PC-3 (cell line): ENCODE data around the gene SLC35F3. TPM values are rescaled to one million over a fixed set of nuclear protein-coding genes. Genes with fewer than 3 reads are reported as not detected.

Experiments
- ATAC-seq: fragments of 200-7000 bp; cut with Tn5 transposase; 2 replicates; pipeline ENCODE4 v1.9.1; 2020; ENCODE audit warnings: mild to moderate bottlenecking, moderate library complexity
- BruUV-seq: library from RNA; stranded (reverse); fragments of 400-500 nt; replicated peaks from 2 replicates; lab custom pipeline; 2021; lab: Mats Ljungman, UMichigan
- CTCF ChIA-PET: fragments of 300-600 bp; sonication (Branson Sonifier 250); formaldehyde crosslinking; loops from one replicate; lab custom pipeline; 2022; ENCODE audit warnings: antibody characterized with exemption; lab: Charles Lee
- POLR2A ChIA-PET: fragments of 300-600 bp; sonication (Branson Sonifier 250); formaldehyde crosslinking; loops from one replicate; lab custom pipeline; 2022; ENCODE audit warnings: antibody characterized with exemption; ENCODE audit not compliant: unreplicated experiment; lab: Charles Lee
- DNase-seq: peaks from one replicate; pipeline ENCODE4 v3.0.0-alpha.2; 2015
- H2AFZ ChIP-seq: fragments of 300-600 bp; sonication (generic); 2 replicates; pipeline ENCODE4 v1.6.0; 2016; ENCODE audit warnings: antibody characterized with exemption, low read length
- H3F3A ChIP-seq: fragments of 300-600 bp; sonication (generic); one replicate; pipeline ENCODE4 v1.6.0; 2017; ENCODE audit warnings: antibody characterized with exemption, low read length, control low read depth, mild to moderate bottlenecking; ENCODE audit not compliant: unreplicated experiment
- H3K27ac ChIP-seq: fragments of 300-600 bp; sonication (generic); 2 replicates; pipeline ENCODE4 v1.5.1; 2016; ENCODE audit warnings: mild to moderate bottlenecking, low read length
- H3K27me3 ChIP-seq: fragments of 300-600 bp; sonication (generic); 2 replicates; pipeline ENCODE4 v1.6.1; 2016; ENCODE audit warnings: low read length, mixed read lengths
- H3K36me3 ChIP-seq: fragments of 300-600 bp; sonication (generic); 2 replicates; pipeline ENCODE4 v1.6.1; 2016; ENCODE audit warnings: low read depth, mixed run types, low read length, mixed read lengths
- H3K4me1 ChIP-seq: fragments of 300-600 bp; sonication (generic); 2 replicates; pipeline ENCODE4 v1.5.1; 2016; ENCODE audit warnings: low read length; ENCODE audit not compliant: insufficient read depth
- H3K4me2 ChIP-seq: fragments of 300-600 bp; sonication (generic); 2 replicates; pipeline ENCODE4 v1.6.0; 2016; ENCODE audit warnings: low read length
- H3K4me3 ChIP-seq: fragments of 300-600 bp; sonication (generic); 2 replicates; pipeline ENCODE4 v1.5.1; 2016; ENCODE audit warnings: mild to moderate bottlenecking, low read length, mixed read lengths
- H3K79me2 ChIP-seq: fragments of 300-600 bp; sonication (generic); 2 replicates; pipeline ENCODE4 v1.6.1; 2017; ENCODE audit warnings: low read length, mixed read lengths
- H3K9ac ChIP-seq: fragments of 300-600 bp; sonication (generic); 2 replicates; pipeline ENCODE4 v1.6.0; 2016; ENCODE audit warnings: mild to moderate bottlenecking, low read length
- H3K9me2 ChIP-seq: fragments of 300-600 bp; sonication (generic); replicated peaks from 2 replicates; pipeline ENCODE4 v1.6.1; 2016; ENCODE audit warnings: mixed run types, low read length, mixed read lengths
- H3K9me3 ChIP-seq: fragments of 300-600 bp; sonication (generic); 2 replicates; pipeline ENCODE4 v1.6.1; 2016; ENCODE audit warnings: low read length, mixed read lengths
- H4K20me1 ChIP-seq: fragments of 300-600 bp; sonication (generic); 2 replicates; pipeline ENCODE4 v1.6.1; 2016; ENCODE audit warnings: low read length, mixed read lengths
- CTCF ChIP-seq: fragments of 300-600 bp; sonication (generic); conservative IDR thresholded peaks from 2 replicates; pipeline ENCODE4 v1.5.1; 2017; ENCODE audit warnings: antibody characterized with exemption, low read depth, mild to moderate bottlenecking, low read length
- EZH2 ChIP-seq: fragments of 300-600 bp; sonication (generic); IDR thresholded peaks from one replicate; pipeline ENCODE4 v1.6.1; 2017; ENCODE audit warnings: antibody characterized with exemption, mild to moderate bottlenecking, low read length; ENCODE audit not compliant: unreplicated experiment
- EZH2phosphoT487 ChIP-seq: fragments of 300-600 bp; sonication (generic); IDR thresholded peaks from 2 replicates; pipeline ENCODE4 v1.6.1; 2018; ENCODE audit warnings: mild to moderate bottlenecking, antibody characterized with exemption, low read length, borderline replicate concordance
- intact Hi-C: fragments of 100-400 bp; cut with micrococcal nuclease; formaldehyde crosslinking; loops from 2 replicates; pipeline ENCODE4 v1.9.0; 2023
- total RNA-seq: library from RNA; depleted of rRNA; stranded (reverse); fragments of >200 nt; gene quantifications from 2 replicates; pipeline ENCODE4 v1.2.3, GENCODE V29; 2014

SLC35F3 gene
- total RNA-seq, 1 experiment from 2014 or later: 17.7 TPM

- ChIA-PET CTCF (no interaction called here), POLR2A (no interaction called here)
- DNase-seq: no peak
- no peak for TF ChIP-seq EZH2phosphoT487
- no peak for TF ChIP-seq EZH2
- TF ChIP-seq CTCF: no peak
- Histone ChIP-seq H3K9ac (no peak overlapping the region), H3K4me1 (0 out of 2 replicates have a peak, but pooled peaks cover 4% of the 10 kb centered on the region), H4K20me1 (no peaks in the 10 kb centered on the region), H3K9me2 (no peaks in the 10 kb centered on the region), H3K27ac (no peak overlapping the region), H3F3A (no peaks in the 10 kb centered on the region), H3K27me3 (no peaks in the 10 kb centered on the region), H3K4me3 (no peak overlapping the region), H3K36me3 (peaks cover 31% of the 10 kb centered on the region), H3K9me3 (no peaks in the 10 kb centered on the region), H2AFZ (no peak overlapping the region), H3K4me2 (no peak overlapping the region), H3K79me2 (peaks cover 10% of the 10 kb centered on the region)
- intact Hi-C loops: no loop called here
- BruUV-seq: no TSS peak
- no peak for ATAC-seq
Observed at GRCh38 chr1:233959971-233960370, 55.5 kb downstream of the SLC35F3 start.

- Histone ChIP-seq H3K27me3 (no peaks in the 10 kb centered on the region), H3K9ac (no peak overlapping the region), H4K20me1 (no peaks in the 10 kb centered on the region), H2AFZ (no peak overlapping the region), H3K9me2 (no peaks in the 10 kb centered on the region), H3K79me2 (peaks cover 9% of the 10 kb centered on the region), H3K36me3 (peaks cover 32% of the 10 kb centered on the region), H3K27ac (no peak overlapping the region), H3K9me3 (no peaks in the 10 kb centered on the region), H3K4me2 (no peak overlapping the region), H3F3A (no peaks in the 10 kb centered on the region), H3K4me1 (0 out of 2 replicates have a peak, but pooled peaks cover 4% of the 10 kb centered on the region), H3K4me3 (no peak overlapping the region)
- DNase-seq: no peak
- ChIA-PET POLR2A (no interaction called here), CTCF (no interaction called here)
- ATAC-seq: no peak
- intact Hi-C loops: no loop called here
- no TSS peak for BruUV-seq
- TF ChIP-seq CTCF: no peak
- no peak for TF ChIP-seq EZH2
- TF ChIP-seq EZH2phosphoT487: no peak
Observed at GRCh38 chr1:233960386-233960785, 55.9 kb downstream of the SLC35F3 start.

- ChIA-PET CTCF (interaction anchor here (0.6 kb wide), 1 partner anchor 9 kb away, joined by 3 read pairs; no protein-coding TSS in a partner anchor), POLR2A (no interaction called here)
- peaks cover 20% of the 10 kb centered on the region for H3K79me2 ChIP-seq
- no peaks in the 10 kb centered on the region for H3K9me3 ChIP-seq
- no peaks in the 10 kb centered on the region for H3F3A ChIP-seq
- intact Hi-C loops: no loop called here
- ATAC-seq: no peak
- no peak overlapping the region for H2AFZ ChIP-seq
- DNase-seq: no peak
- H3K9me2 ChIP-seq: no peaks in the 10 kb centered on the region
- BruUV-seq: no TSS peak
- peaks cover 20% of the 10 kb centered on the region; the same call in 1 of the 2 replicates for H3K36me3 ChIP-seq
- no peaks in the 10 kb centered on the region for H4K20me1 ChIP-seq
- TF ChIP-seq EZH2phosphoT487: no peak
- TF ChIP-seq EZH2: no peak
- TF ChIP-seq CTCF: no peak
- no peak overlapping the region for H3K9ac ChIP-seq
- no peak overlapping the region for H3K4me3 ChIP-seq
- no peak overlapping the region for H3K4me2 ChIP-seq
- no peak overlapping the region for H3K27ac ChIP-seq
- 0 out of 2 replicates have a peak, but pooled peaks cover 4% of the 10 kb centered on the region for H3K4me1 ChIP-seq
- H3K27me3 ChIP-seq: no peaks in the 10 kb centered on the region
Observed at GRCh38 chr1:233962878-233963277, 58.4 kb downstream of the SLC35F3 start.
